Osteoblast (primary cell): Measurements from ENCODE around the gene P4HA1. TPM values are rescaled to one million over a fixed set of nuclear protein-coding genes. Genes with fewer than 3 reads are reported as not detected.
"Not testable (repeated sequence)": the region's sequence is repeated elsewhere in the genome, so short reads cannot be mapped to it uniquely, and the experiment has no call there.

ENCODE experiments used
- DNase-seq: peaks from one replicate; pipeline ENCODE4 v3.0.0; 2011; ENCODE audit warnings: low spot score, mixed read lengths; ENCODE audit not compliant: insufficient read length; ENCODE audit errors: missing footprints
- H2AFZ ChIP-seq: 2 replicates; pipeline ENCODE4 v1.6.0; 2011; ENCODE audit warnings: mild to moderate bottlenecking, low read length
- H3K27ac ChIP-seq: 2 replicates; pipeline ENCODE4 v1.5.1; 2011; ENCODE audit warnings: mild to moderate bottlenecking, low read depth, low read length, moderate library complexity
- H3K27me3 ChIP-seq: 2 replicates; pipeline ENCODE4 v1.6.0; 2012; ENCODE audit warnings: mild to moderate bottlenecking, control low read depth, inconsistent platforms, low read length, moderate library complexity; ENCODE audit not compliant: insufficient read depth
- H3K36me3 ChIP-seq: 2 replicates; pipeline ENCODE4 v1.5.1; 2011; ENCODE audit warnings: mild to moderate bottlenecking, low read length, control low read depth, moderate library complexity; ENCODE audit not compliant: insufficient read depth
- H3K4me1 ChIP-seq: 2 replicates; pipeline ENCODE4 v1.5.1; 2011; ENCODE audit warnings: mild to moderate bottlenecking, low read length, control low read depth, moderate library complexity; ENCODE audit not compliant: insufficient read depth
- H3K4me2 ChIP-seq: 2 replicates; pipeline ENCODE4 v1.6.0; 2011; ENCODE audit warnings: mild to moderate bottlenecking, low read length; ENCODE audit not compliant: insufficient read depth
- H3K4me3 ChIP-seq: fragments of 200-600 bp; sonication (generic); 3 replicates; pipeline ENCODE4 v1.5.1; 2012; ENCODE audit warnings: mild to moderate bottlenecking, low read length, inconsistent platforms; ENCODE audit not compliant: insufficient read depth
- H3K79me2 ChIP-seq: 2 replicates; pipeline ENCODE4 v1.6.0; 2012; ENCODE audit warnings: mild to moderate bottlenecking, low read length, control low read depth, inconsistent platforms; ENCODE audit not compliant: insufficient read depth
- H3K9me3 ChIP-seq: 2 replicates; pipeline ENCODE4 v1.5.1; 2011; ENCODE audit warnings: low read depth, low read length, control low read depth
- H4K20me1 ChIP-seq: 2 replicates; pipeline ENCODE4 v1.6.0; 2012; ENCODE audit warnings: mild to moderate bottlenecking, low read length, control low read depth; ENCODE audit not compliant: insufficient read depth
- CTCF ChIP-seq: IDR thresholded peaks from 2 replicates; pipeline ENCODE4 v1.5.1; 2011; ENCODE audit warnings: mild to moderate bottlenecking, low read depth, low read length, moderate library complexity; ENCODE audit errors: extremely low read depth
- total RNA-seq: library from RNA; depleted of rRNA; stranded (reverse); fragments of >200 nt; gene quantifications from 2 replicates; pipeline ENCODE4 v1.2.3, GENCODE V29; 2012

The P4HA1 gene
- total RNA-seq, 1 donor, result 220 TPM

- peaks cover 3% of the 10 kb centered on the region for H4K20me1 ChIP-seq
- no peaks in the 10 kb centered on the region for H3K9me3 ChIP-seq
- no peak overlapping the region for H3K4me2 ChIP-seq
- H3K36me3 ChIP-seq, result peaks cover 14% of the 10 kb centered on the region
- H3K27me3 ChIP-seq, result no peaks in the 10 kb centered on the region
- H3K4me3 ChIP-seq, result no peak overlapping the region
- no peak for TF ChIP-seq CTCF
- H2AFZ ChIP-seq, result no peak overlapping the region
- H3K79me2 ChIP-seq, result no peaks in the 10 kb centered on the region
- peak overlapping the region; percentile 84 for H3K27ac ChIP-seq
- no peak for DNase-seq
- H3K4me1 ChIP-seq, result peaks cover 26% of the 10 kb centered on the region
Observed at GRCh38 chr10:73043319-73043718, 53.3 kb downstream of the P4HA1 start.

- Histone ChIP-seq H3K27me3 (no peaks in the 10 kb centered on the region), H3K9me3 (no peaks in the 10 kb centered on the region), H3K79me2 (no peaks in the 10 kb centered on the region), H3K4me1 (peaks cover 26% of the 10 kb centered on the region), H3K4me2 (no peak overlapping the region), H3K27ac (no peak overlapping the region), H4K20me1 (peaks cover 3% of the 10 kb centered on the region), H2AFZ (no peak overlapping the region), H3K4me3 (no peak overlapping the region), H3K36me3 (peaks cover 14% of the 10 kb centered on the region)
- no peak for TF ChIP-seq CTCF
- DNase-seq, result no peak
Observed at GRCh38 chr10:73042130-73042529, 54.5 kb downstream of the P4HA1 start.

- no peak overlapping the region for H2AFZ ChIP-seq
- H3K4me2 ChIP-seq, result no peak overlapping the region
- peaks cover 15% of the 10 kb centered on the region for H3K36me3 ChIP-seq
- H3K79me2 ChIP-seq, result no peaks in the 10 kb centered on the region
- no peak overlapping the region for H3K4me3 ChIP-seq
- peaks cover 5% of the 10 kb centered on the region for H4K20me1 ChIP-seq
- peak; percentile 87 for DNase-seq
- peaks cover 18% of the 10 kb centered on the region for H3K4me1 ChIP-seq
- H3K9me3 ChIP-seq, result no peaks in the 10 kb centered on the region
- TF ChIP-seq CTCF, result no peak
- peak overlapping the region; percentile 83 for H3K27ac ChIP-seq
- no peaks in the 10 kb centered on the region for H3K27me3 ChIP-seq
Observed at GRCh38 chr10:73039635-73040034, 57.0 kb downstream of the P4HA1 start.

GRCh38 chr10:73036285-73036684 is 60.4 kb downstream of the P4HA1 start:
- H3K4me2 ChIP-seq, H3K9me3 ChIP-seq, H2AFZ ChIP-seq, H3K27ac ChIP-seq, H3K4me1 ChIP-seq, H4K20me1 ChIP-seq, H3K79me2 ChIP-seq, H3K4me3 ChIP-seq, DNase-seq, H3K27me3 ChIP-seq: not testable (repeated sequence)
- H3K36me3 ChIP-seq, result peaks cover 19% of the 10 kb centered on the region
